NCI-H748 (cell line): ENCODE data around the gene PDPR.
"Not testable (repeated sequence)": the region's sequence is repeated elsewhere in the genome, so short reads cannot be mapped to it uniquely, and the experiment has no call there.

ENCODE experiments used
- DNase-seq: peaks from one replicate; lab custom pipeline; 2025; ENCODE audit not compliant: unreplicated experiment; lab: John Stamatoyannopoulos, UW

Gene PDPR

DNA sequence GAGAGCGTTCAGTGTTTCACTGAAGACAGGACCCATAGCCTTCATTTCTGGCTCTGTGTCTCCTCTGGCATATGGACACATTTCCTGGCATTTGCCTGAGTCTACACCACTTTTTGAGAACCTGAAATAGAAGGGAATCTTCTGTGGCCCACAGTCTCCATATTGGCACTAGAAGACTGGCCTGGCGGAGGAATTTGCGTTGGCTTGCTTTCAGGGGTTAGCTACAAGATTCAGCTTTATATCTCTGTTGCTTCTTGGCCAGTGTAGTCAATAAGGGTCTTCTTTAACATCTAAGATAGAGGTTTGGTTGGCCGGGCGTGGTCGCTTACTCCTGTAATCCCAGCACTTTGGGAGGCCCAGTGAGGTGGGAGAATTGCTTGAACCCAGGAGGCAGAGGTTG lies 46.7 kb downstream of the PDPR start:
- no peak for DNase-seq

DNA sequence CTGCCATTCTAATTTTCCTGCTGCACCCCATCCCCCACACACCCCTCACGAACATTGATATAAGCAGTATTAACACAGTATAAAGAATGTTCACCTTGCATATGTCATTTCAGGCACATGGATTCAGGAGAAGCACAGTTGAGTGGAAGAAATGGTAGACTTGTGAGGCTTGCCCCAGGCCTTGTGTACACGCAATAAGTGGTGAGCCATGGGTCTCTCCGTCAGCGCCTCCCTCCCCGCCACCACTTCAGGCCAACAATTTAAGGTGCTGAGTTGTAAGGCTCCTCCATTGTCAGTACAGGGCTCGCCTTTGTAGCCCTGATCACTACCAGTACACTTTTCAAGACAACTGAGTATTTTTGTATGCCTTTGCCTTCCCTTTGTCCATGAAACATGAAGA lies 47.2 kb downstream of the PDPR start:
- no peak for DNase-seq

DNA sequence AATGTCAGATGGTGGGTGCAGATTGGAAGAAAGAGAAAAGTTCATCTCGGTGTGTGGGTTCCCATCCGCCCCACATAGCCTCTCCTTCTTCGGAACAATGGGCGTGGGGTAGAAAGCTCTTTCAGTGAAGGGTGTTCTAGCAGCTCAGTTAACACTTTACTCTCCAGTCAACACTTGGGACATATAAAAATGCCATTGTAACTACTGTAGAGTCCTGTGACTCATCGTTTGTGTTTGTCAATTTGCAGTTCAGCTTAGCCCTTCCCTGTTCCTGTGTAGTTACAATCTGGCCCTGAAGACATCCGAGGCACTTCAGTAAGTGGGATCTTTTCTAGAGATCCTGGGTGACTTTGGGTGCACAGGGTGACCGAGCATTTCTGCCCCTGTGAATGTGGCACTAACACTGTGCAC lies 47.9 kb downstream of the PDPR start:
- DNase-seq: no peak

DNA sequence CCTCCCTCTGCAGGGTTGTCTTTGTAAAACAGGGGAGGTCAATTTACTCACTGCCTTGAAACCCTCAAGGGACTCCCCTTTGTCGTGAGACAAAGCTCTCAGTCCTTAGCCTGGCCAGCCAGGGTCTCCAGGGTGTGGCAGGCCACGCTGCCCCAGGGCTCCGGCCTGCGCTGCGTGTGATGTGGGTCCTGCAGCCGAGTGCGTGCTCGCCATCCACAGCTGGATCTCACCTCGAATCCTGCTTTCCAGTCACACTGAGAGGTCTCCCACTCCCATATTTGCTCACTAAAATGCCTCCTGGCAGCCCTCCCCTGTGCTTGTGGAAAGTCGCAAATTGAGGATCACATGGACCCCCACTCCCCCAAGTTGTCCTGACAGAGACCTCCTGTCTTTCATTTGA lies 49.5 kb downstream of the PDPR start:
- DNase-seq: no peak

DNA sequence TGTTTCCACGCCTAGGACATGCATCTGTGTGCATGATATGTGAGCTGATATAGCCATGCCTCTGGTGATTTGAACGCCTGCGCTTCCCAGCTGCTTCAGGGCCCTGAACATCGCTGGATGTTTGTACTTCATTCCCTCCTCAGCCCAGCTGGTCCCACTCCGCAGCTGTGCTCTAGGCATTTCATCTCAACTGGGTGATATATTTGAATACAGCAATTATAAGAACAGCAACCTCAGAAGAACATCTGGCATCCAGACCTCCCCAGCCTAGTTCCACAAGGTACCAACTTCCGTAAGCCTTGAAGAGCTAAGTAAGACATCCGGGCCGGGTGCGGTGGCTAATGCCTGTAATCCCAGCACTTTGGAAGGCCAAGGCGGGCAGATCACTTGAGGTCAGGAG lies 52.6 kb downstream of the PDPR start:
- not testable (repeated sequence) for DNase-seq

DNA sequence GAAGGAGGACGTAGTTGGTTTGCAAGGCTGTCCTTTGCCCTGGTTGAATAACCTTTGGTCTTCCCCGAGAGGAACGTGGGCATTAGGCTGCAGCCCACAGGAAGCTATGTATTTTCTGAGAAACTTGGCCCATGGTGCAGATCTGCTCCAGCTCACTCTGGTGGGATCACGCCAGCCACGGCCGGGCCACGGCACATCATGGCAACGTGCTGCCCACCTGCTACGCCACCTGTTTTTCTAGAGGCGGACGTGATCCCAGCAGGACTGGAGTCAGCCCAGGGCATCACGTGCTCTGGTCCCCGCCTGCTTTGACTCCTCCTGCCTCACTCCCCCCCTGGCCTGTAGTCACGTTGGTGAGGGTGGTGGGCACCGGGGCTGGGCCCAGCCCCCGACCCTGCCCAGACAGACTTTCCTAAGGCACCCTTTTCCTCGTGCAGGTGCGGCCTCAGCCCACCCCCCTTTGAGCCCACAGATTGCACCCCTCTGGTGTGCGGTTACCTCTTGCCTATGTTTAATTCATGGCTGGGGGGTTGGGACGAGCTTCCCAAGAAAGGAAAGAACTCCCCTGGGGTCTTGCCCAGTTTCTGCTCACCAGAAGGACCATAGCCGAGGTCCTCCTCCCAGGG lies 59.2 kb downstream of the PDPR start, which contains the start of gene CLEC18C:
CLEC18C (plus strand) TSS at position 576 of the 626 bp plus-strand sequence. CDS start 492 bp downstream, outside the sequence.
- DNase-seq: not testable (repeated sequence)

DNA sequence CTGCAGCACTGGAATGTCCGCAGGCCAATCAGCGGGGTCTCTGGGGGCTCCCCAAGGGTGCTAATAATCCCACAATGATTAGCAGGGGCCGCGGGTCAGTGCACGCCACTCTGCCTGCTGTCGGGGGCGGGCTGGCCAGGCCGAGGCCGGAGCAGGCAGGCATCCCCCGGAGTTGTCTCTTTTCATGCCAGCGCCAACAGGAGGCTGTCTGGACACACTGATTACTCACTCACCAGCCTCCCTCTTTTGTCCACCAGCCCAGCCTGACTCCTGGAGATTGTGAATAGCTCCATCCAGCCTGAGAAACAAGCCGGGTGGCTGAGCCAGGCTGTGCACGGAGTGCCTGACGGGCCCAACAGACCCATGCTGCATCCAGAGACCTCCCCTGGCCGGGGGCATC lies 59.8 kb downstream of the PDPR start:
- DNase-seq: not testable (repeated sequence)

DNA sequence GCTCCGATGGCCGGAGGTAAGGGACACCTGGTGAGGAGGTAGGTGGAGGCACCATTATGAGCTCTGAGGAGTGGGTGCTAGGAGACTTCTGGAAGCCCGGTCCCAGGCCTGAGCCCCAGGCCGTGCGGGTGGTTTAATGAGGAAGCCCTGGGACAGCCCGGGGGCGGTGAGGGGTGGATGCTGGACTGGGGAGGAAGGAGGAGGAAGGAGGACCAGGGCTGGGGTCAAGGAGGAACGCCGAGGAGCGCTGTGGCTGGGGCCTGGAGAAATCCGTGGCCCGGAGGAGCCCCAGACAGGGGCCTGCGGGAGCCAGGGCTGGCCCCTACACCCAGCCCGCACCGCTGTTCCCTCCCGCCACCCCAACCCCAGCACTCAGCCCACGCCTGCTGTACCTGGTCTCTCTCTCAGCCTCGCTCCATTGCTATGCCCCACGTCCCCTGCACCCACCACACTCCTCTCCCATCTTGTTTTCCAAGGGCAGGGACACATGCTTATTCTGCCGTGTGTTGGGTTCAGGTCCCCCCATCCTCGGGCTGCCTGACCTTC lies 60.3 kb downstream of the PDPR start:
- not testable (repeated sequence) for DNase-seq

DNA sequence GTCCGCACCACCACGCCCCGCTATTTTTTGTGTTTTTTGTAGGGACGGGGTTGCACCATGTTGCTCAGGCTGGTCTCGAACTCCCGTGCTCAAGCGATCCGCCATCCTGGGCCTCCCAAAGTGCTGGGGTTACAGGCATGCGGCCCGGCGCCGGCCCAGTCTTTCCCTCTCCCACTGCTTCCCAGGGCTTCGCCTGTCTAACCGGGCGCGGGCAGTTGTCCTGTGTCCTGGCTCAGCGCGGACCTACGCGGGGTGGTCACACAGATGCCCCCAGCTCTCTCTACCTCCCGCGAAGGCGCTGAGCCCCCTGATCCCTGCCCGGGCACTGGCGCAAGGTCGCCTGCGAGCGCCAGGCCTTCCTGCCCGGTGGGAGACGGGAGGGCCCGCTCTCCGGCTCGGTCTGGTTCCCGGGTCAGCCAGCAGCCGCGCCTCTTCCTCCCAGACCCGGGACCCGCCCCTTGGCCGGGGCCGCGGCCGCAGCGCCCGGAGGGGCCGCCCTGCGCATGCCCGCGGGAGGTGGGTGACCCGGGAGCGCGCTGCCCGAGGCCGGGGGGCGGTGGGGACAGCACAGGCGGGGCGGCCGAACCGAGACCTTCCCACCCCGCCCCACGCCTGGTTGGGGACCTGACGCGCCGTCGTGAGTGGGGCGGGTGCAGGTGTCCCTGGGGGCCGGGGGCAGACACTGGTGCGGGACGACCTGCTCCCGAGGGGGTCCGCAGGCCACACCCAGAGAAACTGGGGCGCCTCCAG lies 73.9 kb downstream of the PDPR start:
- DNase-seq: not testable (repeated sequence)

DNA sequence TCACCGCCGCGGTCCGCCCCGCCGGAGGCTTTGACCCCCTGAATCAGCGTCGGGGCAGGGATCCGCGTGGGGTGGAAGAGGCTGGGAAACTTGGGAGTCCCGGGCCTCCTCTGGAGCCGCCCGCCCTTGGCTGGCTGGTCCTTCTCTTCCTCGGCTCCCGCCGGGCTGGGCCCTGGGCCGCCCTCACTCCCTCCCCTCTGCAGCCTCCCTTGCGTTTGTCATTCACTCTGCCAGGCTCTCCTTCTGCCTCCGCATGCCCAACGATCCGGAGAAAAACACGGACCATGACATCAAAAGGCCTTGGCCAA lies 74.4 kb downstream of the PDPR start:
- DNase-seq: not testable (repeated sequence)

DNA sequence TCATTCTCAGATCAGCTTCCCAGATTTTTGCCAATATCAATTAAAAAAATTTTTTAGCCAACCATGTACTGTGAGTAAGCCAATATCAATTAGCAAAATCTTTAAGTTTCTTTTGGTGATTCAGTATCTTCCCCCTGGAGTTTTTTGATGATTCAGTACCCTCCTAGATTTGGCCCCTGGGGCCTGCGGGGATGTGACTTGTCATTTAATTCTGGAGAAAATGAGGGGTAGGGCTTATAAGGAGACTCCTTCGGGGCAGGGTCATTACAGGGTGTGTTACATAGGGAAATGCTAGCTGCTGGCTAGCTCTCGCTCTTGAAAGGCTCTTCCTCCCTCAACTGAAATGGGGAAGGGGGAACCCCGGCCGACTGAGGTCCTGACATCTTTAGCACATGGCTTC lies 76.4 kb downstream of the PDPR start:
- not testable (repeated sequence) for DNase-seq

DNA sequence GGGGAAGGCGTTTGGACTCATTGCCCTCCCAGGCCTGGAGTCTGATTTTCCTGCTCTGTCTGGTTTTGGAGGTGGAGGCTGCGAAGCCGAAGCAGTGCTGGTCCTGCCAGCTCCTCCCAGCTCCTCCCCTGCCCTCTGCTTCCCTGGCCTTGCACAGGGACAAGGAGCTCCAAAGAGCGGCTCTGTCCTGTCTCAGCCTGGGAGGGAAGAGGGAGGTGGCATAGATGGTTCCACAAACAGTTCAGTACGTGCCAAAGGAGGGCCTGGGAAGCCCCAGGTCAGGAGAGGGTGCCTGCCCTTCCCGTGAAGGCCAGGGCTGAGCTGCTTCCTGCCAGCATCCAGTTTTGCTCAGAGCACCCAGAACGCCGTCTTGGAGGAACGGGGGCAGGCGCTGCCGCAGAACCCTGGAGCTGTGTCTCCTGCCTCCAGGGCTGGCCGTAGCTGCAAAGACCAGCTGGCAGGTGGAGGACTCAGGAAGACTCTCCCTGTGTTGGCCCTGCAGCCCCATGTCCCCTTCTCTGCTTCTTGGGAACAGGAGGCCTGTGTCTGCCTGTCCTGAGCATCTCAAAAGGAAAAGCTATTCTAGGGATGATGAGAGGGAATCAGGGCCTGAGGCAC lies 82.7 kb downstream of the PDPR start:
- not testable (repeated sequence) for DNase-seq

DNA sequence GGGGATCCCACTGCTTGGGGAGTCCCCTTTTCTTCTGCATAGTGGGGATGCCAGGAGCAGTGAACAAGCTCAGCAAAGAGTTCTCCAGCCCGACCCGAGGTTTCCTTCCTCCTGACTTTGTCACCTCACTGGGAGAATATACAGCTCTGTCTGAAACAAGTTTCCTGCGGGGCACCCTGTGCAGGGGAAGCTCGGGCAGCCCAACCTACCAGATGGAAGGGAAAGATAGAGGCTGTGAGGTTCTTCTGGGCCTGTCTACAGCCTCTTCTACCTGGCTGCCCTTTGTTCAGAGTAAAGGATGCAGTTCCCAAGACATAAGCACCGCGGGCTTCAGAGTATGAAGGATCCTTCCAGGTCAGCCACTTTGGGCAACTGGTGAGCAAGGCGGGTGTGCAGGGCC lies 83.5 kb downstream of the PDPR start:
- DNase-seq: not testable (repeated sequence)

DNA sequence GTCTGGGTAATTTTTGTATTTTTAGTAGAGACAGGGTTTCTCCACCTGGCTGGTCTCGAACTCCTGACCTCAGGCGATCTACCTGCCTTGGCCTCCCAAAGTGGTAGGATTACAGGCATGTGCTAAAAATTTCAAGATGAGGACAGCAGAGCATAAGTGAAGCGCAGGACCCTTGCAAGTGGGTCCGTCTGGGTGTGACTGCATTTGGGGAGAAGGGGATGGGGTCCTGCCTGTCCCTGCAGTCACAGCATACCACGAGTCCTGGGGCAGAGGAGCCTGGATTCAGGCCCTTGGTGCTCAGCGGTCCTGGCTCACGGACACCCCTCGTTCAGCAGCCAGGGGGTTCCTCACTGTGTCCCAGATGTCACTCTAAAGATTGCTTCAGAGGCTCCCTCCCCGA lies 84.1 kb downstream of the PDPR start:
- not testable (repeated sequence) for DNase-seq

DNA sequence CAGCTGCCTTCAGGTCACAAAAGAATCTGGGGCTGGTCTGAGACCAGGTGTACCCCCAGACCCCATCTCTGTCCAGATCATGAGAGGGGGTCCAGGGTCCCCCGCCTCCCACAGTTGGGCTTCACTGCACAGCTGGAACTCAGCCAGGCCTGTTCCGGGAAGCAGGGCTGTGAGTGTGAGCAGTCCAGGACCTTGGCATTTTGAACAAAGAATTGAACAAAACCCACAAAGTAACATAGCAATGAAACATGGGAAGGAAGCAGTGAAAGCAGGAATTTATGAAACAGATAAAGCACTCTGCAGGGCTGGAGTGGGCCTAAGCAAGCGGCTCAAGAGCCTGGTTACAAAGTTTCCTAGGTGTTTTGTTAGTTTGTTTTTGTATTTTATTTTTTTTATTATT lies 84.5 kb downstream of the PDPR start:
- DNase-seq: not testable (repeated sequence)

DNA sequence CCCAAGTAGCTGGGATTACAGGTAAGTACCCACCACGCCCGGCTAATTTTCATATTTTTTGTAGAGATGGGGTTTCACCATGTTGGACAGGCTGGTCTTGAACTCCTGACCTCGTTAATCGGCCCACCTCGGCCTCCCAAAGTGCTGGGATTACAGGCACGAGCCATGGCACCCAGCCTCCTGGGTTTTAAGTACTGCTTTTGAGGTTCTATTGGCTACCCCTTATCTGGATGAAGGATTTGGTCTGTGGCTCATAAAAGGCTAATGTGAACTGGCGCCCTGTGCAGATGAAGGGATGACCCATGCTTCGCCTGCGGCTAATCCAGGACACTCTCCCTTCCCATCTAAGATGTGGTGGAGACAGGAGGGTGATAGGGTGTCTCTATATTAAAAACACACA lies 85.0 kb downstream of the PDPR start:
- DNase-seq: not testable (repeated sequence)

DNA sequence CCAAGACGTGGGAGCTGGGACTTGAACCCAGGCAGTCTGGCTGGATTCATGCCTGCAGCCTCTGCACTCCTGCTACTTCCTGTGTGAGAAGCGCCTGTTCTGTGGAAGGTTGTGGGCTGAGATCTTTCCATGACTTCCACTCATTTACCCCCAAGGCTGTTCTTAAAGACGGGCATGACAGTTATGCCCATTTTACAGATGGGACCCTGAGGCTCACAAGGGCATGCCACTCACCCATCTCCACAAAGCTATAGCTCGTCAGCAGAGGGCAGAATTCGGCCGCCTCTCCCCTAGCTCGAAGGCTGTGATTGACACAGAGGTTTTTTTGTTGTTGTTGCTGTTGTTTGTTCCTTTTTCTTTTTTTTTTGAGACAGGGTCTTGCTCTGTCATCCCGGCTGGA lies 85.9 kb downstream of the PDPR start:
- not testable (repeated sequence) for DNase-seq

DNA sequence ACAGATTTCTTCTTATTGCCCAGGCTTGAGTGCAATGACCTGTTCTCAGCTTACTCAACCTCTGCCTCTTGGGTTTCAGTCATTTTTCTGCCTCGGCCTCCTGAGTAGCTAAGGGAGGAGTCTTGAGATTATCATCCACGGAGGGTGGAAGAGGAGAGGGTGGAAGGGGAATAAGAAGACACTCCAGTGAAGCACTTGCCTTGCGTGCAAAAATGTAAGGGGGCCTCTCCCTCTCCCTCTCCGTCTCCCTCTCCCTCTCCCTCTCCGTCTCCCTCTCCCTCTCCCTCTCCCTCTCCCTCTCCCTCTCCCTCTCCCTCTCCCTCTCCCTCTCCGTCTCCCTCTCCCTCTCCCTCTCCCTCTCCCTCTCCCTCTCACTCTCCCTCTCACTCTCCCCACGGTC lies 89.4 kb downstream of the PDPR start:
- DNase-seq: not testable (repeated sequence)

DNA sequence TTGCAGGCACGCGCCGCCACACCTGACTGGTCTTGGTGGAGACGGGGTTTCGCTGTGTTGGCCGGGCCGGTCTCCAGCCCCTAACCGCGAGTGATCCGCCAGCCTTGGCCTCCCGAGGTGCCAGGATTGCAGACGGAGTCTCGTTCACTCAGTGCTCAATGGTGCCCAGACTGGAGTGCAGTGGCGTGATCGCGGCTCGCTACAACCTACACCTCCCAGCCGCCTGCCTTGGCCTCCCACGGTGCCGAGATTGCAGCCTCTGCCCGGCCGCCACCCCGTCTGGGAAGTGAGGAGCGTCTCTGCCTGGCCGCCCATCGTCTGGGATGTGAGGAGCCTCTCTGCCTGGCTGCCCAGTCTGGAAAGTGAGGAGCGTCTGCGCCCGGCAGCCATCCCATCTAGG lies 89.9 kb downstream of the PDPR start:
- DNase-seq: not testable (repeated sequence)

DNA sequence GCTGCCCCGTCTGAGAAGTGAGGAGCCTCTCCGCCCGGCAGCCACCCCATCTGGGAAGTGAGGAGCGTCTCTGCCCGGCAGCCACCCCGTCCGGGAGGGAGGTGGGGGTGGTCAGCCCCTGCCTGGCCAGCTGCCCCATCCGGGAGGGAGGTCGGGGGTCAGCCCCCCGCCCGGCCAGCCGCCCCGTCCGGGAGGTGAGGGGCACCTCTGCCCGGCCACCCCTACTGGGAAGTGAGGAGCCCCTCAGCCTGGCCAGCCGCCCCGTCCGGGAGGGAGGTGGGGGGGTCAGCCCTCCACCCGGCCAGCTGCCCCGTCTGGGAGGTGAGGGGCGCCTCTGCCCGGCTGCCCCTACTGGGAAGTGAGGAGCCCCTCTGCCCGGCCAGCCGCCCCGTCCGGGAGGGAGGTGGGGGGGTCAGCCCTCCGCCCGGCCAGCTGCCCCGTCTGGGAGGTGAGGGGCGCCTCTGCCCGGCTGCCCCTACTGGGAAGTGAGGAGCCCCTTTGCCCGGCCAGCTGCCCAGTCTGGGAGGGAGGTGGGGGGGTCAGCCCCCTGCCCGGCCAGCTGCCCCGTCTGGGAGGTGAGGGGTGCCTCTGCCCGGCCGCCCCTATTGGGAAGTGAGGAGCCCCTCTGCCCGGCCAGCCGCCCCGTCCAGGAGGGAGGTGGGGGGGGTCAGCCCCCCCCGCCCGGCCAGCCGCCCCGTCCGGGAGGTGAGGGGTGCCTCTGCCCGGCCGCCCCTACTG lies 90.7 kb downstream of the PDPR start:
- not testable (repeated sequence) for DNase-seq

DNA sequence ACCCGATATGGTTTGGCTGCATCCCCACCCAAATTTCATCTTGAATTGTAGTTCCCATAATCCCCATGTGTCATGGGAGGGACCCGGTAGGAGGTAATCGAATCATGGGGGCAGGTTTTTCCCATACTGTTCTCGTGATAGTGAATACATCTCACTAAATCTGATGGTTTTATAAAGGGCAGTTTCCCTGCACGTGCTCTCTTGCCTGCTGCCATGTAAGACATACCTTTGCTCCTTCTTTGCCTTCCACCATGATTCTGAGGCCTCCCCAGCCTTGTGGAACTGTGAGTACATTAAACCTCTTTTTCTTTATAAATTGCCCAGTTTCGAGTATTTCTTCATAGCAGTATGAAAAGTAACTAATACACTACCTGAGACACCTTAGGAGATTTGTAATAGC lies 92.2 kb downstream of the PDPR start:
- not testable (repeated sequence) for DNase-seq
